DOHH2 (cell line): ENCODE measurements around the gene SLC12A7.

Experiments
- CTCF ChIP-seq: fragments of 200-600 bp; sonication (generic); IDR thresholded peaks from one replicate; pipeline ENCODE4 v1.5.1; 2014; ENCODE audit warnings: antibody characterized with exemption, mild to moderate bottlenecking, low read depth, low read length; ENCODE audit not compliant: poor library complexity, severe bottlenecking
- EZH2phosphoT487 ChIP-seq: fragments of 200-600 bp; sonication (generic); IDR thresholded peaks from 2 replicates; pipeline ENCODE4 v1.6.1; 2017; ENCODE audit warnings: borderline replicate concordance, mild to moderate bottlenecking, antibody characterized with exemption, low read length, moderate library complexity, mixed read lengths

- no peak for TF ChIP-seq CTCF
- TF ChIP-seq EZH2phosphoT487: no peak
These were observed 78.0 kb downstream of the SLC12A7 start for GRCh38 chr5:1033606-1034420.
